Measurements from ENCODE around the gene C9orf152. TPM values are rescaled to one million over a fixed set of nuclear protein-coding genes. Genes with fewer than 3 reads are reported as not detected.
A peak's percentile ranks its signal among the peaks of the same experiment; 100 is the strongest.

C9orf152 gene
- total RNA-seq, 2 donors from 2014 or later, result 72.6 to 80.1 TPM

DNA sequence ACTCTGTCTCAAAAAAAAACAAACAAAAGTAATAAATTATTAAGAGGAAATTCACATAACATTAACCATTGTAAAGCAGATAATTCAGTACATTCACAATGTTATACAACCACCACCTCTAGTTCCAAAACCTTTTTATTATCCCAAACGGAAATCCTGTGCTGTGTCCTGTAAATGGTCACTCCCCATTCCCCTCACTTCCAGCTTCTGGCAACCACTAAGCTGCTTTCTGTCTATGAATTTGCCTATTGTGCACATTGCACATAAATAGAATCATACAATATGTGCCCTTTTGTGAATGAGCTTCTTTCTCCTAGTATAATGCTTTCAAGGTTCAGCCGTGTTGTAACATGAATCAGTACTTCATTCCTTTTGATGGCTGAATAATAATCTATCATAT is 20.8 kb downstream of the C9orf152 start:
- Histone ChIP-seq H3K36me3 (no peaks in the 10 kb centered on the region), H3K9ac (ENCODE audit: low read depth in 2 of 2, low read length in 2 of 2) (no peak overlapping the region), H3K27ac (no peak overlapping the region), H3K9me3 (no peaks in the 10 kb centered on the region), H3K4me3 (no peak overlapping the region), H3K4me1 (peaks cover 7% of the 10 kb centered on the region), H3K27me3 (no peaks in the 10 kb centered on the region)
- intact Hi-C loops (cut with DNase I), result no loop called here
- no peak for DNase-seq
- TF ChIP-seq, protein P1, sequence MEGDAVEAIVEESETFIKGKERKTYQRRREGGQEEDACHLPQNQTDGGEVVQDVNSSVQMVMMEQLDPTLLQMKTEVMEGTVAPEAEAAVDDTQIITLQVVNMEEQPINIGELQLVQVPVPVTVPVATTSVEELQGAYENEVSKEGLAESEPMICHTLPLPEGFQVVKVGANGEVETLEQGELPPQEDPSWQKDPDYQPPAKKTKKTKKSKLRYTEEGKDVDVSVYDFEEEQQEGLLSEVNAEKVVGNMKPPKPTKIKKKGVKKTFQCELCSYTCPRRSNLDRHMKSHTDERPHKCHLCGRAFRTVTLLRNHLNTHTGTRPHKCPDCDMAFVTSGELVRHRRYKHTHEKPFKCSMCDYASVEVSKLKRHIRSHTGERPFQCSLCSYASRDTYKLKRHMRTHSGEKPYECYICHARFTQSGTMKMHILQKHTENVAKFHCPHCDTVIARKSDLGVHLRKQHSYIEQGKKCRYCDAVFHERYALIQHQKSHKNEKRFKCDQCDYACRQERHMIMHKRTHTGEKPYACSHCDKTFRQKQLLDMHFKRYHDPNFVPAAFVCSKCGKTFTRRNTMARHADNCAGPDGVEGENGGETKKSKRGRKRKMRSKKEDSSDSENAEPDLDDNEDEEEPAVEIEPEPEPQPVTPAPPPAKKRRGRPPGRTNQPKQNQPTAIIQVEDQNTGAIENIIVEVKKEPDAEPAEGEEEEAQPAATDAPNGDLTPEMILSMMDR (IDR thresholded peaks at IDR 0.05), result no peak

GRCh38 chr9:110186254-110186653 is 21.7 kb downstream of the C9orf152 start:
- Histone ChIP-seq H3K9me3 (no peaks in the 10 kb centered on the region), H3K9ac (ENCODE audit: low read depth in 2 of 2, low read length in 2 of 2) (no peak overlapping the region), H3K4me1 (peaks cover 7% of the 10 kb centered on the region), H3K4me3 (no peak overlapping the region), H3K36me3 (no peaks in the 10 kb centered on the region), H3K27ac (no peak overlapping the region), H3K27me3 (no peaks in the 10 kb centered on the region)
- intact Hi-C loops (cut with DNase I), result no loop called here
- TF ChIP-seq, protein P1 (IDR thresholded peaks at IDR 0.05), result no peak
- no peak for DNase-seq

GRCh38 chr9:110185806-110186205 is 22.2 kb downstream of the C9orf152 start:
- H3K4me3 ChIP-seq, result no peak overlapping the region
- peaks cover 7% of the 10 kb centered on the region for H3K4me1 ChIP-seq
- no peaks in the 10 kb centered on the region for H3K27me3 ChIP-seq
- no peaks in the 10 kb centered on the region for H3K36me3 ChIP-seq
- H3K9me3 ChIP-seq, result no peaks in the 10 kb centered on the region
- H3K27ac ChIP-seq, result no peak overlapping the region
- TF ChIP-seq, protein P1 (IDR thresholded peaks at IDR 0.05), result no peak
- no peak overlapping the region for H3K9ac ChIP-seq (ENCODE audit: low read depth in 2 of 2, low read length in 2 of 2)
- intact Hi-C loops (cut with DNase I), result no loop called here
- DNase-seq, result no peak

DNA sequence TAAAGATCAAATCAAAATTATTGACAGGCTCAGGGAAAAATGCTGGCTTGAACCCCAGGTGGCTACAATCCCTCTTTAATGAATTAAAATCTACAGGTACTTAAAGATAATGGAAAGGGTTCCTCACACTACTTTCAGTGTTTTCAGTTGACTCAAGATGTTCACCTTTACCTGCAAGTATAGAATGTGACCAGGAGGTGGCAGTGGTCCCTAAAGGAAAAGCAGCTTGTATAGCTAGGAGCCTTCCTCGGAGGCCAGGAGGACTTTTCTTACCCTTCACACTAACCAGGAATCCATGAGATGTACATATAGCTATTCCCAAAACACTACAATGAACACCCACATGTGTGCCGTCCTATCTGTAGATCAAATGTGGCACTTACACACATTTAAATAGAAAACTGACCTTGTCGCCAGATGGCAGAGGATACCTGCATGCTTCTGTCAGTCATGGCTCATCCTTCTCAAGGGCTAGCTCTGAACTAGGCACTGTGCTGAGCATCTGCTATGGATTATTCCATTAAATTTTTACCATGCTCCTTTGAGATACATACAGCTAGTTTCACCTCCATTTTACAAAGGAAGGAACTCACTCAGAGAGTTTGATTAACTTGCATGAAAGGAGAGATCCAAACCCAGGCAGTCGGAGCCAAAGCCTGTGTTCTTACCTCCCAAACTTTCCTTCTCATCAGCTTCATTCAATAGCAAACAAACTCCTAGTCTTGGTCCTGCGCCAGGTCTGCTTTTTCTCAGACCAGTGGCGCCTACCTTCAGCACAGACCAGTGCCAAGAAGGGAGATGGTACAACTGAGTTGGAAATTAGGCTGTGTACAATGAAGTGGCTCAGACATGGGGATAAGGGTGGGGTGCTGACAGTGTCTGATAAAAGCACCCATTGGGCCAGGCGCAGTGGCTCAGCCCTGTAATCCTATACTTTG is 24.5 kb downstream of the C9orf152 start:
- TF ChIP-seq, protein P1 (IDR thresholded peaks at IDR 0.05), result peak; percentile 72
- intact Hi-C loops (cut with DNase I), result loop anchor here (2.0 to 5.0 kb wide), 3 partner anchors 35 to 439 kb away; no protein-coding TSS in a partner anchor
- Histone ChIP-seq H3K36me3 (no peaks in the 10 kb centered on the region), H3K27me3 (no peaks in the 10 kb centered on the region), H3K27ac (no peak overlapping the region), H3K4me1 (no peaks in the 10 kb centered on the region), H3K4me3 (no peak overlapping the region), H3K9ac (ENCODE audit: low read depth in 2 of 2, low read length in 2 of 2) (no peak overlapping the region), H3K9me3 (no peaks in the 10 kb centered on the region)
- peak; percentile 87 for DNase-seq

DNA sequence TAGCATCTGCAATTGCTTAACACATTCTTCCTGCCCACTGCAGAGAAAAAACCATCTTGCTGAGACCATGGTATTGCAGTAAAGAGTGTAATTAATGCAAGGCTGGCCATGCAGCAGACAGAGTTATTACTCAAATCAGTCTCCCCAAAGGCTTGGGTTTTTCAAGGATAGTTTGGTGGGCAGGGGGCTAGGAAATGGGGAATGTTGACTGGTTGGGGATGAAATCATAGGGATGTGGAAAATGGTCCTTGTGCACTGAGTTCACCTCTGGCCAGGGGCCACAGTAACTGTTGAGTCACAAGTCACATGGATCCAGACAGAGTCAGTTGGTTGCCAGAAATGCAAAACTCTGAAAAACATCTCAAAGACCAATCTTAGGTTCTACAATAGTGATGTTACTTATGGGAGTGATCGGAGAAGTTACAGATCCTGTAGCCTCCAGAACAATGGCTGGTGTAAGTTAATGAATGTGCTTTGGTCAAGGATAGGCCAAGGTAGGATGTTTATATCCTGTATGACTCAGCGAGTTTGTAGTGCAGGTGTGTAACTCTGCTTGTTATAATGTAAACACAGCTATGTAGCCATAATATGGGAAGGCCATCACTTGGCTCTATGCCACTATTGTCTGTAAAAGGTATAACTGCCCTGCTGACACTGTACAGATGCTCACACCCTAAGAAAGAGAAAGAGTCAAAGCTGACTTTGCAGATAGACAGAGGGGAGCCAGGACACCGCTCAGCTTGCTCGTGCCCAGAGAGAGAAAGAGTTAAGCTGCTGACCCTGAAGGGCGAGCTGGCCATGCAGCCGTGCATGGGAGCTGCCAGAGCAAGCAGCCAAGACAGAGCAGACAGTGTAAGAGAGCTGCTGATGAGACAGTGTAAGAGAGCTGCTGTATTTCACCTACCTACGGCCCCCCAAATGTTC is 27.2 kb downstream of the C9orf152 start:
- Histone ChIP-seq H3K4me1 (no peaks in the 10 kb centered on the region), H3K36me3 (no peaks in the 10 kb centered on the region), H3K27me3 (no peaks in the 10 kb centered on the region), H3K4me3 (no peak overlapping the region), H3K27ac (no peak overlapping the region), H3K9me3 (no peaks in the 10 kb centered on the region), H3K9ac (ENCODE audit: low read depth in 2 of 2, low read length in 2 of 2) (no peak overlapping the region)
- intact Hi-C loops (cut with DNase I), result loop anchor here (5.0 kb wide), 2 partner anchors 247 to 442 kb away; no protein-coding TSS in a partner anchor
- TF ChIP-seq, protein P1 (IDR thresholded peaks at IDR 0.05), result no peak
- peak; percentile 78 for DNase-seq
